ENCODE results near the gene NUDT3.

The NUDT3 gene

DNA sequence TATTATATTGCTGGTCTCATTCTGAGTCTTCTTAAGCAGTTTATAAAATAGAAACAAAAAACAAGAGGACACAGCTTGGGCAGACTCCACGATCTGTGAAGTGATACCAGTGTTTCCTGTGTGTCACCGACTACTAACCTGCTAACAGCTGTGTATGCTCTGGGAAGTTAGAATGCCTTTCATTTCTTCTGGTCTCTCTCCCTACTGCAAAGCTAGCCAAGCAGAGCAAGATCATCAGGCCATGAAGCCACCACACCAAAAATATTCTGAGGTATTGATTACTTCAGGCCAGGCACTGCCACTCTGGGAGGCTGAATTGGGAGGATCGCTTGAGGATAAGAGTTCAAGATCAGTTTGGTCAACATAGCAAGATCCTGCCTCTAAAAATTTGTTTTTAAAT is 96.7 kb downstream of the NUDT3 start:
- H3K27ac Mint-ChIP-seq = no peak overlapping the region
- H3K27me3 Mint-ChIP-seq = no peaks in the 10 kb centered on the region
- H3K4me1 Mint-ChIP-seq (ENCODE audit: low read depth) = peaks cover 7% of the 10 kb centered on the region
- no peak overlapping the region for H3K4me3 Mint-ChIP-seq
- H3K36me3 Mint-ChIP-seq = peaks cover 10% of the 10 kb centered on the region
- no peaks in the 10 kb centered on the region for H3K9me3 Mint-ChIP-seq (ENCODE audit: low read depth)

DNA sequence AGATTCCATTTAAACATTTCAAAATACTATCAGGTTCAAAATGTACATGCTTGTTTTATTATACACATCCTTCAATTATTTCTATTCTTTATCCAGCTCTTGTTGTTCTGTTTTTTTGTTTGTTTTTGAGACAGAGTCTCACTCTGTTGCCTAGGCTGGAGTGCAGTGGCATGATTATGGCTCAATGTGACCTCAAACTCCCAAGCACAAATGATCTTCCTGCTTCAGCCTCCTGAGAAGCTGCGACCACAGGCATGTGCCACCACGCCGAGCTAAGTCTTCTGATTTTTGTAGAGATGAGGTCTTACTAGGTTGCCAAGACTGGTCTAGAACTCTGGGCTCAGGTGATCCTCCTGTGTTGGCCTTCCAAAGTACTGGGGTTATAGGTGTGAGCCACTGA is 99.5 kb downstream of the NUDT3 start:
- Mint-ChIP-seq H3K36me3 (peaks cover 10% of the 10 kb centered on the region), H3K4me3 (no peak overlapping the region), H3K27ac (no peak overlapping the region)

GRCh38 chr6:34289137-34289536 is 103.3 kb downstream of the NUDT3 start:
- H3K4me1 Mint-ChIP-seq (ENCODE audit: low read depth) = peaks cover 9% of the 10 kb centered on the region

More for the DNA sequence above, 99.5 kb downstream of the NUDT3 start:
- Mint-ChIP-seq H3K4me1 (ENCODE audit: low read depth) (peaks cover 15% of the 10 kb centered on the region), H3K27me3 (no peaks in the 10 kb centered on the region), H3K9me3 (ENCODE audit: low read depth) (no peaks in the 10 kb centered on the region)

DNA sequence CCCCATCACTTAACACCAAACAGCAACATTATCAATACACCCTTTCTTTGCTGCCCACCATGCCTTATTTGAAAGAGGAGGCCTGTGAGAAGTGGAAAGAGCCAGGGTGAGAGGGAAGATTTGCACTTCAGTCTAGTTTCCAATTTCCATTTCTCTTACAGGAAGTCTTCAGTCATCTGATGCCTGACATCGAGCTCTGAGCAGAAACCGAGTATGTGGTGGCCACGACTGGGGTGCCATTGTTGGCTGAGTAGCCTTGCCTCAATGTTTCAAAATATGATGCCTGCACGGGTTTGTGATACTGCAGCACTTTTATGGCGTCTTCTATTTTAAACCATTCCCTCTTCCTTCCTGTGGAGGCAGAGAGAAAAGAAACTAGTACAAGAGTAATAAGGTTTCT is 103.9 kb downstream of the NUDT3 start:
- H3K4me1 Mint-ChIP-seq (ENCODE audit: low read depth) = peaks cover 9% of the 10 kb centered on the region
- H3K4me3 Mint-ChIP-seq = no peak overlapping the region
- H3K36me3 Mint-ChIP-seq = peaks cover 25% of the 10 kb centered on the region
- no peaks in the 10 kb centered on the region for H3K27me3 Mint-ChIP-seq
- no peak overlapping the region for H3K27ac Mint-ChIP-seq
- H3K9me3 Mint-ChIP-seq (ENCODE audit: low read depth) = no peaks in the 10 kb centered on the region

More at GRCh38 chr6:34289137-34289536, 103.3 kb downstream of the NUDT3 start:
- Mint-ChIP-seq H3K36me3 (peaks cover 21% of the 10 kb centered on the region), H3K9me3 (ENCODE audit: low read depth) (no peaks in the 10 kb centered on the region), H3K4me3 (no peak overlapping the region), H3K27ac (no peak overlapping the region), H3K27me3 (no peaks in the 10 kb centered on the region)

- H3K36me3 Mint-ChIP-seq = peaks cover 18% of the 10 kb centered on the region
- peaks cover 9% of the 10 kb centered on the region for H3K4me1 Mint-ChIP-seq (ENCODE audit: low read depth)
- no peaks in the 10 kb centered on the region for H3K27me3 Mint-ChIP-seq
- no peak overlapping the region for H3K4me3 Mint-ChIP-seq
- no peaks in the 10 kb centered on the region for H3K9me3 Mint-ChIP-seq (ENCODE audit: low read depth)
- H3K27ac Mint-ChIP-seq = no peak overlapping the region
Observed at GRCh38 chr6:34285448-34286164, 106.9 kb downstream of the NUDT3 start.

- no peak overlapping the region for H3K27ac Mint-ChIP-seq
- H3K4me1 Mint-ChIP-seq (ENCODE audit: low read depth) = peaks cover 9% of the 10 kb centered on the region
- H3K27me3 Mint-ChIP-seq = no peaks in the 10 kb centered on the region
- H3K4me3 Mint-ChIP-seq = no peak overlapping the region
- peaks cover 21% of the 10 kb centered on the region for H3K36me3 Mint-ChIP-seq
- H3K9me3 Mint-ChIP-seq (ENCODE audit: low read depth) = no peaks in the 10 kb centered on the region
Observed at GRCh38 chr6:34284563-34285447, 107.7 kb downstream of the NUDT3 start.

DNA sequence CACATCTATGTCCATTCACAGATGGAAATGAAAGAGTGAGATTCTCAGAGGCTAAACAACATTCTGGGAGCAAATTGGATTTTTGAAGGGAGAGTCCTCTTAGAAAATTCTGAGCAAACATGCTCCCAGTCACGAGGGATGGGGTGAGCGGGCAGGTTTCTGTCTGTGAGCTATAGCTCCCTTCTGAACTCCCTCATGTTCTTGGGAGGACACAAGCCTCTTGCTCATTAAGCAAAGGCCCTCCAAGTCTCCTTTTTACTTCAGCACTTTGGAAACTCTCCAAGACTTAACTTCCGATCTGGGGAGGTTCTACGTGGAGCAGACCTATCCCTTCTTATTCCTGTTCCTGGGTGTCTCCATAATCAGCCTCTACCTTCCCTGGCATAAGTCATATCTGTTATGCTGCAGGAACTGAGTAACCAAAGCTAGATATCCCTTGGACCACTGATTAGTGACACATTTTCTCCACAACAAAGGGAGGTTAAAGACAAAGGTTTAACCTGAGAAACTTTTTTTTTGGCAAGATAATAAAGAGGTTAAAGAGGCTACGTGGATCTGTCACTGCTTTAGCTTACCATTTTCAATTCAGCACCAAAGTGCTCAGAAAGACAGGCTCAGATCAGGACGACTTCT is 110.7 kb downstream of the NUDT3 start:
- H3K4me3 Mint-ChIP-seq = no peak overlapping the region
- peaks cover 28% of the 10 kb centered on the region for H3K36me3 Mint-ChIP-seq
- no peak overlapping the region for H3K27ac Mint-ChIP-seq
- H3K27me3 Mint-ChIP-seq = no peaks in the 10 kb centered on the region
- no peaks in the 10 kb centered on the region for H3K9me3 Mint-ChIP-seq (ENCODE audit: low read depth)
- peaks cover 1% of the 10 kb centered on the region for H3K4me1 Mint-ChIP-seq (ENCODE audit: low read depth)

DNA sequence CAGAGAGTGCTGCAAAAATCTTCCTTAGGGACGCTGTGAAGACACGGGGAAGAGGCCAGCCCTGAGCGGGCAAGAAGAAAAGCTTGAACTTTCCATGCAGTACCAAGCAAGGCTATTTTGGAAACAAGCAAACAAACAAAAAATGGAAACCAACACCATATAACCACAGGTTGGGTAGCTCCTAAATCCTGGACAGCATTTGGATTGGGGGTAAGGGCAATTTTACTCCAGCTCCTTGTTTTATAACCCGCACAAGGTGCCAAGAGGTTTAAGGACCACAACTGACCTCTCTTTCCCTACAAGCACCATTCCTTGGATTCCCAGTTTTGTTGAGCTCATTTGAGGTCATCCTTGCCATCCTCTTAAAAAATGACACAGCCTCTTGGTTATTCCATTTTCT is 112.3 kb downstream of the NUDT3 start:
- peaks cover 21% of the 10 kb centered on the region for H3K36me3 Mint-ChIP-seq
- H3K4me3 Mint-ChIP-seq = no peak overlapping the region
- H3K9me3 Mint-ChIP-seq (ENCODE audit: low read depth) = no peaks in the 10 kb centered on the region
- peaks cover 3% of the 10 kb centered on the region for H3K4me1 Mint-ChIP-seq (ENCODE audit: low read depth)
- no peaks in the 10 kb centered on the region for H3K27me3 Mint-ChIP-seq
- no peak overlapping the region for H3K27ac Mint-ChIP-seq

GRCh38 chr6:34278833-34279232 is 113.6 kb downstream of the NUDT3 start:
- Mint-ChIP-seq H3K4me3 (no peak overlapping the region), H3K4me1 (ENCODE audit: low read depth) (peaks cover 2% of the 10 kb centered on the region), H3K27ac (no peak overlapping the region), H3K36me3 (peaks cover 14% of the 10 kb centered on the region), H3K9me3 (ENCODE audit: low read depth) (no peaks in the 10 kb centered on the region), H3K27me3 (no peaks in the 10 kb centered on the region)

DNA sequence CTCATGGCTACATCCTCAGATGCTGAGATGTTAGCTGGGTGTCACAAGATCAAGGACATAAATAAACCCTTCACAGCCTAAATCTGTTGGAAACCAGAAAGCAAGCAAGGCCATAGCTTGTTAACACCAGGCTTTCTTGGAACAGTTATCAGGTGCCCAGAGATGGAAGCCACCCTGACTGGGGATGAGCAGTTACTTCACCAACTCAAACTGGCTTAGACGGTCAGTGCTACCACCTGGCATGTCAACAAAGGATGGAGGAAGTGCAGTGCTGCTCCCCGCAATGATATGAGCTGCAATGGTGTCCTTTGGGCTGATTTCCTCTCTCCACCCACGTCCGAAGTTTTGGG is 114.7 kb downstream of the NUDT3 start:
- H3K9me3 Mint-ChIP-seq (ENCODE audit: low read depth) = no peaks in the 10 kb centered on the region
- H3K36me3 Mint-ChIP-seq = peaks cover 13% of the 10 kb centered on the region
- peaks cover 2% of the 10 kb centered on the region for H3K4me1 Mint-ChIP-seq (ENCODE audit: low read depth)
- H3K27ac Mint-ChIP-seq = no peak overlapping the region
- H3K27me3 Mint-ChIP-seq = no peaks in the 10 kb centered on the region
- H3K4me3 Mint-ChIP-seq = no peak overlapping the region

DNA sequence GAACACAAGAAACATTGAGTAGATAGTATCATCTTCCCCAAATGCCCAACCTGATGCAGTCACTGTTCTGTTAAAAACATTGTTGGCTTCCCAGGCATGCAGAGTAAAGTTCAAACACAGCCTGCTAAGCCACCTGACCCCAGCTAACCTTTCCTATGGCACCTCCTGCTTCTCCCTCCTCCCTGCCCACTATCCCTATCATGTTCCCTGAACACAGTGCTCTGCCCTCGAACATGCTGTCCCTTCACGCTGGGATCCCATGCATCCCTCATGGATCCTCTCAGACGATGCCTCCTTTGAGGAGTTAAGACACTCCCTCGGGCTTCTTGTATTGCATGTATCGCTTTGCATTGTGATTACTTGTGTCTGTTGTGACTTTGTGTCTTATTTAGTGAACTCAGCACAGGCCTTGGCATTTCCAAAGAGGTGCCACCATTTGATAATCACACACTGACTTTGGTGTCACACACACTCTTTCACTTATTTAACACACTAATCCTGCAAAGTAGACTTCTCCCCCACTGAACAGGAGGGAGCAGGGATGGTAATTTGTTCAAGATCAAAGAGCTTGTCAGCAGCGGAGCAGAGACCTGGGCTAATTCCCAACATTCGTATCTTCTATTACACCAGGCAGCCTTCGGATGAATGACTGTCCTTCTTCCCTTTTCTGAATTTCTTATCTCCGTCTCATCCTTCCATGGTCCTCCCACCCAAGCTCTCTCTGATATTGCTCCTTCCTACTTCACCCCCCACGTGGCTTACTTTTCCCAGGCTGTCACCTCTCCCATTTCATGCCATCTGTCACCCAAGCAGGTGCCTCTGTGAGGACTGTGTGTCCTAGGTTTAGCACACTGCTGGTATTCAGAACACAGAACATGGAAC is 115.3 kb downstream of the NUDT3 start:
- Mint-ChIP-seq H3K9me3 (ENCODE audit: low read depth) (no peaks in the 10 kb centered on the region), H3K27ac (no peak overlapping the region), H3K27me3 (no peaks in the 10 kb centered on the region), H3K4me1 (ENCODE audit: low read depth) (peaks cover 2% of the 10 kb centered on the region), H3K4me3 (no peak overlapping the region), H3K36me3 (peaks cover 13% of the 10 kb centered on the region)

GRCh38 chr6:34276191-34276590 is 116.3 kb downstream of the NUDT3 start:
- H3K4me3 Mint-ChIP-seq = no peak overlapping the region

GRCh38 chr6:34275128-34275804 is 117.2 kb downstream of the NUDT3 start:
- Mint-ChIP-seq H3K27ac (no peak overlapping the region), H3K4me3 (no peak overlapping the region), H3K27me3 (no peaks in the 10 kb centered on the region), H3K9me3 (ENCODE audit: low read depth) (no peaks in the 10 kb centered on the region), H3K4me1 (ENCODE audit: low read depth) (peaks cover 2% of the 10 kb centered on the region), H3K36me3 (peaks cover 10% of the 10 kb centered on the region)

More at GRCh38 chr6:34276191-34276590, 116.3 kb downstream of the NUDT3 start:
- no peaks in the 10 kb centered on the region for H3K27me3 Mint-ChIP-seq
- peaks cover 2% of the 10 kb centered on the region for H3K4me1 Mint-ChIP-seq (ENCODE audit: low read depth)
- H3K27ac Mint-ChIP-seq = no peak overlapping the region
- no peaks in the 10 kb centered on the region for H3K9me3 Mint-ChIP-seq (ENCODE audit: low read depth)
- peaks cover 13% of the 10 kb centered on the region for H3K36me3 Mint-ChIP-seq

GRCh38 chr6:34274129-34274528 is 118.3 kb downstream of the NUDT3 start:
- Mint-ChIP-seq H3K9me3 (ENCODE audit: low read depth) (no peaks in the 10 kb centered on the region), H3K27ac (no peak overlapping the region), H3K36me3 (peaks cover 6% of the 10 kb centered on the region), H3K4me3 (no peak overlapping the region), H3K4me1 (ENCODE audit: low read depth) (peaks cover 2% of the 10 kb centered on the region), H3K27me3 (no peaks in the 10 kb centered on the region)
